Sciatic nerve (tissue), 2 donors: ENCODE measurements around the gene SRL. TPM values are rescaled to one million over a fixed set of nuclear protein-coding genes. Genes with fewer than 3 reads are reported as not detected.

Experiments used
- ATAC-seq: fragments of 200-7000 bp; cut with Tn5 transposase; one replicate; pipeline ENCODE4 v1.9.1; 2020; ENCODE audit warnings: mild to moderate bottlenecking, moderate library complexity
- DNase-seq: peaks from one replicate; pipeline ENCODE4 v3.0.0-alpha.2; 2020; ENCODE audit warnings: low spot score
- intact Hi-C: fragments of 100-400 bp; cut with DNase I; formaldehyde crosslinking; loops from one replicate; pipeline ENCODE4 v1.14.2; 2022
- total RNA-seq: library from RNA; stranded (reverse); fragmentation: NEBNext Ultra II Directional; extraction: Animal tissue kit (Norgen Biotek cat#: 25700); gene quantifications from one replicate; pipeline ENCODE4 v1.2.1, GENCODE V29; 2021
- donor health status: DM: no; HTN: no; CAD: no.
- donor health status: DM: no; HTN: no; CAD: no.

Gene SRL
- total RNA-seq, 1 donor from 2014 or later = 1.9 TPM

DNA sequence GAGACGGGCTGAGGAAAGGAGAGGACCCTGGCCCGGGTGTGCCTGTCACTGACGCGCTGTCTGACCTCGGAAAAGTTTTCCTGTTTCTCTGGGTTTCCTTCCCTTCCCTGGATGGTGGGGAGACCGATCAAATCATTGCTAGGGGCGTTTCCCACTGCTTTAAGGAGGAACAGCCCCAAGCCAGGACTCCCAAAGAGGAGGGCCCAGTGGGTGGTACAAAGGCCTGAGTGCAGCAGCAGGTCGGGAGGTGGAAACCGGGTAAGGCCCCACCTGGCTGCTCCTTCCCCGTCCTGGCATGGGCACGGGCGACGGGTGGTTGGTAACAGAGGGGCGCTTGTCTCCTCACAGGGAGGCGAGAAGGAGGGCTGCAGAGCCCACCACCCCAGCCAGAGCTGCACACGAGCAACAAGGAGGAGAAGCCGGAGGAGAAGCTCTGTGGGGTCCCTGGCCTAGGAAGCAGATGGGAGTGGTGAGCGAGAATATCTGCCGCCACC is 2.2 kb downstream of the SRL start:
- no peak for DNase-seq
- no peak for ATAC-seq
- intact Hi-C loops = loop anchor here (10.0 kb wide), 1 partner anchor 115 kb away; no protein-coding TSS in a partner anchor

DNA sequence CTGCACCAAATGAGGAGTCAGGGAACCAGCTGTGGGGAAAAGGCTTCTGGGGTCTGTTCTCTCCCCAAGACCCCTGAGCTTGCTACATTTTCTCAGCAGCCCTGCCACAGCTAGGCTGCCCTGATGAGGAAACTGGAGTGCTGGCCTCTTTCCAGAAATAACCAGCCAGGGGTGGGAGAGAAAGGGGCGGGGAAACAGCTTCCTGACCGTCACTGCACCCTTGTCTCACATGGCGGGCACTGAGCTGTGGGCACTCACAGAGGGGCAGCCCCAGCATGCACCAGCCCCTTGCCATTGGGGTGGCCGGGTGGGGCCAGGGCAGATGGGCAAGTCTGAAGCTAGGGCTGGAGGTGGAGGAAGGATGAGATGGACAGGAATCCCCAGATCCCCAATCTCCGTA is 2.9 kb downstream of the SRL start:
- DNase-seq (no peak), ATAC-seq (no peak)
- intact Hi-C loops = no loop called here

DNA sequence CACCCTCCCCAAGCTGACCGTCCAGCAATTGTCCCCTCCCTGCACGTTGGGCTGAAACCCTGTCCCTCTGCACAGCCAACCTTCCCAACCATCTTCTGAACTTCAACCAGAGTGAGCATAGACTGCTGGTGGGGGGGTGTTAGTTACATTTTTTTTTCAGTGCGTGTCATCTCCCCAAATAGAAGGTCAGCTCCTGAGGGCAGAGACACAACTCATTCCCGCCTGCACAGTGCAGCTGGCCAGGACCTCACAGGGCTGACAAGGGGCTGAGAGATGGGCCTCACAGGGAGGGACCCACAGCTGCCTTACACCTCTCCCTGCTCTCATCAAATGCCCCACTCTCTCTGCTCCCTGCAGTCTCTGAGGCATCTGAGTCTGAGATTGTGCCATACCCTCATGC is 8.4 kb downstream of the SRL start:
- intact Hi-C loops = no loop called here
- ATAC-seq (peak; percentile 35), DNase-seq (no peak)

DNA sequence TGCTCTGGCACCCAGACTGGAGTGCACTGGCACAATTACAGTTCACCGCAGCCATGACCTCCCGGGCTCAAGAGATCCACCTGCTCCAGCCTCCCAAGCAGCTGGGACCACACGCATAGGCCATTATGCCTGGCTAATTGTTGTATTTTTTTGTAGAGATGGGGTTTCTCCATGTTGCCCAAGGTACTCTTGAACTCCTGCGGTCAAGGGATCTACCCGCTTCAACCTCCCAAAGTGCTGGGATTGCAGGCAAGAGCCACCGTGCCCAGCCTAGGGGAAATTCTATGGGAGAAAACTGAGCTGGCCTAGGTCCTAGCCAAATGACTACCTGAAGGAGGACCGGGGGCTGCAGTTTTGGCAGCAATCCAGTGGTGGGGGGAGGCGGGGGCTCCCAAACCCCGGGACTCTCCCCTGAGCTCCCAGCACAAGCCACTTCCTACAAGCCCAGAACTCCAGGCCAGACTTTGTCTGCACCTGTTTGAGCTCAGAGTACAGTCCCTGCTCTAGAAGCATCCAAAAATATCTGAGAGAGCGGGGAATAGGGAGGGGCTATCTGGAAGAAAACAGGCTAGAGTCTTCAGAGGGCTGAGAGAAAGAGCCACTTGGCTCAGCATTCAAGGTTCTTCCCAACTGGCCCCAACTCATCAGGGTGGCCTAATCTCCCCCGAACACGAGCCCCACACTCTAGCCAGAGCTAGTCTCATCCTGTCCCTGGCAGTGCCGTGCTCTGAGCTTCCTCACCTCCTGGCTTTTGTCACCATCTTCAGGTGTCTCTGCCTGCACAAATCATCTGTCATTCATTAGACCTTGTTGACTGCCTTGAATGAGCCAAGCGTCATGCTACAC is 9.1 kb downstream of the SRL start:
- DNase-seq = no peak
- ATAC-seq = peak; percentile 74
- intact Hi-C loops = no loop called here

DNA sequence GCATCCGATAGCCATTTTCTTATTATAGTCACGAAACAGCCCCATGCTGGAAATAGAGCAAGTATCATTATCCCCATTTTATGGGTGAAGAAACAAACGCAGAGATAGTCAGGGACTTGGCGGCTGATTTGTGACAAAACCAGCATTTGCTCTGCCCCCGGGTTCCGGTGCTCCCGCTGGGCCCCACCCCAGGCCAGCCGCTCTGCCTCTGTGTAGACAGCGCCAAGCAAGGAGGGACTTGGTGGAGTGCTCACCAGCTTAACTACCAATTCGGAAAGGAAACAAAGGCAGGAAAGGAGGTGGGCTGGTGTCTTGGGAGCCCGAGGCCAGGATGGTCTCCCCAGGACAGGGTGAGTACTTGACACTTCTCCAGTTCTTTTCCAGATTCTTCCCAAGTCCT is 10.0 kb downstream of the SRL start:
- intact Hi-C loops = no loop called here
- DNase-seq = no peak
- no peak for ATAC-seq

DNA sequence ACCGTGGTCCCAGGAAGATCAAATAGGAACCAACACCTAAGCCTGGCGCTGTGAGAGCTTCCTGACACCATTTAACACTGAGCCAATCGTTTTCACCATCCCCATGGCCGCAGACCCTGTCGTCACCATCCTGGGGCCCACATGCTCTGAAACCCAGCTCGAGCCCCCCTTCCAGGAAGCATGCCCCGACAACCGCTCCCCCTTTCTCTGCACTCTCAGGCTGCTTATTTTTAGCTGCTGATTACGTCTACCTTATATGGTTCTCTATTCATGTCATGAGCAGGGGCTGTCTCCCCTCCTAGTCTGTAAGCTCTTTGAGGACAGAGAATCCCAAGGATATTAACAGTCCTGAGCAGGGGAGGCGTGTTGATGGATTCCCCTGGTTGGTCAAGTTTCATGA is 10.5 kb downstream of the SRL start:
- DNase-seq (no peak), ATAC-seq (no peak)
- intact Hi-C loops = no loop called here

DNA sequence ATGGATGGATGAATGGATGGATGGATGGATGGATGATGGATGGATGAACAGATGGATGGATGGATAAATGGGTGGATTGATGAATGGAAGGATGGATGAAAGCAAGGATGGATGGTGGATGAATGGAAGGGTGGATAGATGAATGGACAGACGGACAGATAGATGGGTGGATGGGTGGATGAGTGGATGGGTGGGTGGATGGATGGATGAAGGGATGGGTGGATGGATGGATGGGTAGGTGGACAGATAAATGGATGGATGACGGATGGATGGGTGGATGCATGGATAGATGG is 14.9 kb downstream of the SRL start:
- no peak for DNase-seq
- intact Hi-C loops = no loop called here
- no peak for ATAC-seq

DNA sequence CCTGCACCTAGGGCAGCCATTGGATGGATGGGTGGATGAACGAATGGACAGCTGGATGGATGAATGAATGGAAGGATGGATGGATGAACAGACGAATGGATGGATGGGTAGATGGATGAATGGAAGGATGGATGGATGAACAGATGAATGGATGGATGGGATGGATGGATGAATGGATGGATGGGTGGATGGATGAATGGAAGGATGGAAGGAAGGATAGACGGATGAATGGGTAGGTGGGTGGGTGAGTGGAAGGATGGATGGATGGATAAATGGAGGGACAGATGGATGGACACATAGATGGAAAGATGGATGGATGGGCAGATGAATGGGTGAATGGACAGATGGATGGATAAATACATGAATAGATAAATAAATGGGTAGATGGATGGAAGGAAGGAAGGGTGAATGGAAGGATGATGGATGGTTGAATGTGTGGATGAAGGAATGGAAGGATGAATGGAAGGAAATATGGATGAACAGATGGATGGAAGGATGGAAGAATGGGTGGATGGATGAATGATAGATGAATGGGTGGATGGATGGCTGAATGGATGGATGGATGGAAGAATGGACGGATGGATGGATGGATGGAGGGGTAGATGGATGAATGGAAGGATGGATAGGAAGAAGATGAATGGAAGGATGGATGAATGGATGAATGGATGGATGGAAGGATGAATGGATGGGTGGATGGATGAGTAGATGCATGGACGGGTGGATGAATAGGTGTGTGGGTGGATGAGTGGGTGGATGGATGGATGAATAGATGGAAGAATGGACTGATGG is 15.4 kb downstream of the SRL start:
- intact Hi-C loops = no loop called here
- DNase-seq = no peak
- no peak for ATAC-seq

DNA sequence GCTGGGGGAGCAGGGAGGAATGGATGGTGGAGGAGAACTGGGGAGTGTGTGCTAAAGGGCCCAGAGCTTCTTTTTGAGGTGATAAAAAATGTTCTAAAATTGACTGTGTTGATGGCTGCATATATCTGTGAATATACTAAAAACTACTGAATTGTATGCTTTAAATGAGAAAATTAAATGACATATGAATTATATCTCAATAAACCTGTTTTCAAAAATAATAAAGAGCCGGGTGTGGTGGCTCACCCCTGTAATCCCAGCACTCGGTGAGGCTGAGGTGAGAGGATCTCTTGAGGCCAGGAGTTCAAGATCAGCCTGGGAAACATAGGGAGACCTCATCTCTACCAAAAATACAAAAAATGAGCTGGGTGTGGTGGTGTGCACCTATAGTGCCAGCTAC is 16.8 kb downstream of the SRL start:
- no peak for ATAC-seq
- intact Hi-C loops = no loop called here
- DNase-seq = no peak

DNA sequence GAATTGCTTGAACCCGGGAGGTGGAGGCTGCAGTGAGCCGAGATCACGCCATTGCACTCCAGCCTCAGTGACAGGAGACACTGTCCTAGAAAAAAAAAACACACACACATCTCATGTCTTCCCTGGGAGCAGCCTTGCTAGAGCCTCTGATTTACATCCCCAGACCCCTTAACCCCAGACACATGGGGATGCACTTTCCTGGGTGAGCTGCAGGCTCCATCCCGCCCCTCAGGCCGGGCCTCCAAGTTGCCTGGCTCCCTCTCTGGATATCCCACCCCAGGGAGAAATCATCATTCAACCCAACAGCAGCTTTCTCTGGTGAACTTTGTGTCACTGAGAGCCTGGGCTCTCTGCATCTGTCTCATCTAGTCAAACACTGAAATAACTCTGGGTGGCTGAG is 21.5 kb downstream of the SRL start:
- no peak for ATAC-seq
- intact Hi-C loops = no loop called here
- no peak for DNase-seq

DNA sequence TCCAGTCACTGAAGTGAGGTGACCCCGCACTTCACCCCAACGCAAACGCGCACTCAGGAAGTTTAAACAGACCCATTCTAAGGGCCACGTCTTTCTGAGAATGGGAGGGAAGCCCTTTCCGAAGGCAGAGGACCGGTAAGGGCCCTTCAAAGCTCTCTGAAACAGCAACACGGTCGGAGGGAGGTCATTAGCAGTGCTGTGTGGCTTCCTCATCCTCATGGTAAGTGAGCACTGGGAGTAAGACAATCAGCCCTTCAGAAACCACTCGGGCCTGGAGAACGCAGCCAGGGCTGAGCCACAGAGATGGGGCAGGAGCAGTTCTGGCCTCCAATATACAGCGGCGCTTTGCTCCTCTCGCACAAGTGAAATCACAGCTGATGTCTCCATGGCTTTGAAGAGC is 23.7 kb downstream of the SRL start:
- intact Hi-C loops = no loop called here
- ATAC-seq (peak; percentile 25), DNase-seq (no peak)

DNA sequence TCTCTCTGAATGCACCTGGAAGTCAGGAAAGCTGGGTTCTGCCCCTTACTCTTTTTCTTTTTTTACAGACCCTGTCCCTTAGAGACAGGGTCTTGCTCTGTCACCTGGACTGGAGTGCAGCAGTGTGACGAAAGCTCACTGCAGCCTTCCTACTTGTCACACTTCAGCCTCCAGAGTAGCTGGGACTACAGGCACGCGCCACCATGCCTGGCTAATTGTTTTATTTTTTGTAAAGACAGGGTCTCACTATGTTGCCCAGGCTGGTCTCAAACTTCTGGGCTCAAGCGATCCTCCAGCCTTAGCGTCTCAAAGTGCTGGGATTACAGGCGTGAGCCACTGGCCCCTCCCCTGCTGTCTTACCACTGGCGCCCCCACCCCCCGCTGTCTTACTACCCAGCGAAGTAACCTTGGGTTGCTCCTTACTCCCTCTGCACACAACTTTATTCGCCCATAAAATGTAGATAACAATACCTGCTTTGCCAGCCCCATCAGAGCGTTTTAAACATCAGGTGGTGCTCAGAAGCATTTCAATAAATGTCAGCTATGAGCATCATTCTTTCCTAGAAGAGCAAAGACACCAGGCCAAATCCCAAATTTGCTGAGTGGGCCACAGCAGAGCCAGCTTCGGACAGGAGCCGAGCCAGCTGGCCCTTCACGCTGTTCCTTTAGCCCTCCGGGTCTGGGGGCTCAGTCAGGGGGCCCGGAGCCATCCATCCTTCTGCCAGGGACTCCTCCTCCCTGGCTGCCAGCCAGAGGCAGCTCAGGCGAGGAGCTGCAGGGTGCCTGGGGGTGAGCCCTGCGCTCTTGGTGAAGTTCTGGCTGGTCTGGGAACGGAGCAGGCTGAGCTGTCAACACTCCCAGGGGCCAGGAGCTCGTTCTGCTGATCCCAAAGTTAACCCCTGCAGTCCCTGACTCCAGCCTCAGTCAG is 24.4 kb downstream of the SRL start:
- no peak for DNase-seq
- ATAC-seq = peak; percentile 68
- intact Hi-C loops = no loop called here

DNA sequence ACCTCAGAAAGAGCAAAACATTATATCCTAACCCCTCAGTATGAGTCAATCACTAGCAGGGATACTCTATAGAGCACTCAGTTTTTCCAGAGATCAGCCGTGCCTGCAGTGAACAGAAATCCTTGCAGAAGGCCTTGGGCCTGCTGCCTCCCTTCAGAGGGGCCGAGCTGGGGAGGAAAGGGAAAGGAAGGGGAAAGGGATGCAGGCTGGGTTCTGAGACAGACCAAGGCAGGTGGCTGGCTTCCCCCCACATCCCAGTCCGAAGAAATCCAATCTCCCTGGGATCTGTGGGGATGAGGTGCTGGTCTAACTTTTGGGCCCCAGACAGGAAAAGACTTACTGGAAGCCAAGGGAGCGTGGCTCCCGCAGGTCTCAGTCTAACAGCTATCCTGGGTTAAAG is 25.3 kb downstream of the SRL start:
- ATAC-seq = no peak
- intact Hi-C loops = no loop called here
- no peak for DNase-seq

DNA sequence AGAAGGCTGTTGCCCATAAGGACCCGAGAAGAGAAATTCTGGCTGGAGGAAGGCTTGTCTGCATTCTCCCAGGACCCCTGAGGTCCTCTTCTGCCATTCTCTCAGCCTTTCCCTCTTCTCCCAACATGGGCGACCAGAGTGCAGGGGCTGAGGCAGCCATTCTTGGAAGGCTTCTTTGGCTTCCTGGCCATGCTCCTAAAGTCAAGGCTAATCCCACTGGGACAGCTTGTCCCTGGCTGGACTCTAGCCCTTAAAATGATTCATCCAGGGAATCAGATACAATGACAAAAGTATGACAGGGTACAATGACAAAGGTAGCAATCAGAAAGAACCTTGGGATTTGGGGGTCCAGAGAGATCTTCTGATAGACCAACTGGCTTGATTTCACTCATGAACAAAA is 26.8 kb downstream of the SRL start:
- no peak for DNase-seq

DNA sequence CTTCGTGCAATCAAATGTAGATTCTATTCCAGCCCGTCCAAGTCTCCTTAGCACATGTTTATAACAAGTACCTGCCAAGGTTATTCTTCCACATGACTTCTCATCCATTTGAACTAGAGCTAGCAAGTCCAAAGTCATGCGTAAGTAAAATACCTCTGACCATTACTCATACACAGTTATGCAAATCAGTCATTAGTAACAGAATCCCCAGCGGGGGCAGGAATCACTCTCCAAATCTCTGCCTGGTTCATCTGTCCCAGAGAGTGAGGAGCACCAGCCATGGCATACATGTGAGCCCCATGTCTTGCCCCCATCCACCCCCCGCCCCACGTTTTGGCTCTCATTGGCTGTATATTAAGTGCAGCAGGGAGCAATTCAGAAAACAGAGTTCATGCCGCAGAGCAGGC is 27.7 kb downstream of the SRL start:
- ATAC-seq = no peak
- intact Hi-C loops = no loop called here
- DNase-seq = no peak

More for the DNA sequence above, 26.8 kb downstream of the SRL start:
- no peak for ATAC-seq
- intact Hi-C loops = no loop called here

DNA sequence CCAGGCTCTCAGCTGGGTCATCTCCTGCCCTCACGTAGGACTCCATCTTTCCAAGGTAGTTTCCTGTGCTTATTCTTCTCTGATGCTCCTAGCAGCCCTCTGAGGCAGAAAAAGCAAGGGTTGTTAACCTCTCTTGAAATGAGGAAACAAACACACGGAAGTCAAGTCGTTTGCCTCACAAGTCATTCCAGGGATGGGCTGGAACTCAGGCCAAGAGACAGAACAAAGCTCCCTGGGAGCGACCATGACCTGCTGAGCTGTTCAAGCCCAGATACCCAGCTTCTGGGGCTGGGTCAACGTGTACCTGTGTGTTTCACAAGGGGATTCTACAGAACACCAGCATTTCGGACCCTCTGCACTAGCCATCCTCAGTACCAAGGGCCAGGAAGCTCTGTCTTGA is 28.1 kb downstream of the SRL start:
- ATAC-seq (no peak), DNase-seq (no peak)
- intact Hi-C loops = no loop called here

DNA sequence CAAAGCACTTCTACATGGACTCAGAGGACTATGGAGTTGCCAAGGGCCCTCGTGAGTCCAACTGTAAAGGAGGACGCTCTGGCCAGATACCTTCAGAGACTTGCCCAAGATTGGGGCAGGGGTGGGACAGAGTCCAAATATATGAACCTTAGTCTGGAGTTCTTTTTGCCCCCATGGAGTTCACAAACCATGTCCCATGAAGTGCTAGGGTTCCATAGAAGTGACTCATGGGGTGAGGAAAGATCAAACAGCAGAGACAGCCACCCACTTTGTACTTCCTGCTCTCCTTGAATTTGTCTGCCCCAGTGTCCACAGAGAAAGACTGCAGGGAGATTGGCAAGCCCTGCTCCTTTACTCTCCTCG is 29.0 kb downstream of the SRL start:
- no peak for ATAC-seq
- no peak for DNase-seq
- intact Hi-C loops = no loop called here

DNA sequence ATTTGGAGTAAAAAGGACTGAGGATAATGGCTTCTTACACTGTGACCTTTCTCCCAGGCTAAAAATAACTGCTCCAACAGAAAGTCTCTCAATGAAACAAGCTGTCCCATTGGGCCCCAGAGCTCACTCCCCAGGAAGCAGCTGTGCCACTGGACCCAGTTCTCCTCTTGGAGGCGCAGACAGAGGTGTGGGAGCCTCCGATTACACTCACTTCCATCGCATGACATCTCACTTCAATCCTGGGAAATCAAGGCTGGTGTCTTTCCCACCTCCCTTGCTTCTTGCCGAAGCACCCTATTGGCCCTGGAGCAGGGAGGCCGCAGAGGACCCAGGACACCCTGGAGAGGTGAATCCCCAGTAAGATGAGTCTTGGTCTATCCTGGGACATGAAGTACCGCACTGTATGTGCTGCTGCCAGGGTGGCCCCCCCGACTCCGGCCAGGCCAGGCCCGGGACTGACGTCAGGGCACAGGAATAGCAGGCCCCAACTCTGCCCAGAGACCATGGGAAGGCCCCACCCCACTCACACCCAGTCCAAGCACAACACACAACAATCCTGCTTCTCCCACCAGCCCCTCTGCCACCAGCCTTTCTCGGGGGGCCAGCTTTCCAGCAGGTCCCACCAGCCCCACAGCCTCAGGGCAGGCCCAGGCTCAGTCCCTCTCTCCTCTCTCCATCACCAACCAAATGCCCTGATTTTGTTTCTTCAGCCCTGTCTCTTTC is 29.5 kb downstream of the SRL start:
- intact Hi-C loops = no loop called here
- ATAC-seq (peak; percentile 73), DNase-seq (no peak)
